HepG2 (cell line): ENCODE measurements around the gene WDR73. TPM values are rescaled to one million over a fixed set of nuclear protein-coding genes. Genes with fewer than 3 reads are reported as not detected.

Experiments used
- BCL6 ChIP-seq: IDR thresholded peaks from 2 replicates; pipeline ENCODE4 v1.6.1; 2016; ENCODE audit warnings: missing genetic modification reagents, missing compliant biosample characterization
- FLYWCH1 ChIP-seq: sonication (generic); formaldehyde crosslinking; IDR thresholded peaks from 2 replicates; pipeline ENCODE4 v1.8.1; 2023; ENCODE audit warnings: mild to moderate bottlenecking, missing genetic modification reagents
- IKZF4 ChIP-seq: sonication (generic); formaldehyde crosslinking; IDR thresholded peaks from 2 replicates; pipeline ENCODE4 v1.5.1; 2020; ENCODE audit warnings: borderline replicate concordance, mild to moderate bottlenecking, low read depth, missing genetic modification reagents; ENCODE audit errors: not compliant biosample characterization
- ZNF33B ChIP-seq: sonication (generic); formaldehyde crosslinking; IDR thresholded peaks from 2 replicates; pipeline ENCODE4 v1.5.1; 2020; ENCODE audit warnings: mild to moderate bottlenecking, missing genetic modification reagents
- ZNF572 ChIP-seq: sonication (generic); formaldehyde crosslinking; IDR thresholded peaks from 2 replicates; pipeline ENCODE4 v1.5.1; 2020; ENCODE audit warnings: mild to moderate bottlenecking, missing genetic modification reagents
- polyA plus RNA-seq, 8 experiments: library from polyadenylated mRNA; depleted of rRNA in 3 of 8; stranded (reverse) in 7 of 8; unstranded in 1 of 8; fragments of >200 nt; fragmentation: Illumina TruSeq in 4 of 8; extraction: Trizol in 4 of 8; gene quantifications; 2 replicates each; pipeline versions ENCODE4 v1.2.1 to v1.2.3, GENCODE V29; 2011 to 2016; ENCODE audit warnings: low read depth in 4 of 8, missing spikeins in 1 of 8, mixed read lengths in 1 of 8; ENCODE audit not compliant: insufficient read depth in 1 of 8
- total RNA-seq, 5 experiments: library from RNA; depleted of rRNA; stranded (reverse); fragments of >200 nt; fragmentation: Illumina TruSeq; extraction: Trizol; gene quantifications; 2 replicates each; pipeline ENCODE4 v1.2.3, GENCODE V29; 2016; ENCODE audit warnings: low read depth in 1 of 5
- TF ChIP-seq, protein P1 (sequence below): IDR thresholded peaks from 2 replicates; pipeline ENCODE4 v1.6.1; 2016; ENCODE audit warnings: missing genetic modification reagents, missing compliant biosample characterization
- TF ChIP-seq, protein P2 (sequence below): sonication (generic); formaldehyde crosslinking; IDR thresholded peaks from 2 replicates; pipeline ENCODE4 v1.8.0; 2022; ENCODE audit warnings: mild to moderate bottlenecking, missing genetic modification reagents, moderate library complexity
- TF ChIP-seq, protein P3 (sequence below): sonication (generic); formaldehyde crosslinking; IDR thresholded peaks from 2 replicates; pipeline ENCODE4 v1.5.0; 2020; ENCODE audit warnings: mild to moderate bottlenecking, missing genetic modification reagents, borderline replicate concordance
- TF ChIP-seq, protein P4 (sequence below): sonication (generic); formaldehyde crosslinking; IDR thresholded peaks from 2 replicates; pipeline ENCODE4 v1.4.0; 2020; ENCODE audit warnings: missing genetic modification reagents

WDR73 gene
- total and polyA plus RNA-seq, 2 of the 13 experiments (the other 11 are each of a cell fraction or from before 2014, with no cell fraction given): 20.0 to 35.5 TPM

DNA sequence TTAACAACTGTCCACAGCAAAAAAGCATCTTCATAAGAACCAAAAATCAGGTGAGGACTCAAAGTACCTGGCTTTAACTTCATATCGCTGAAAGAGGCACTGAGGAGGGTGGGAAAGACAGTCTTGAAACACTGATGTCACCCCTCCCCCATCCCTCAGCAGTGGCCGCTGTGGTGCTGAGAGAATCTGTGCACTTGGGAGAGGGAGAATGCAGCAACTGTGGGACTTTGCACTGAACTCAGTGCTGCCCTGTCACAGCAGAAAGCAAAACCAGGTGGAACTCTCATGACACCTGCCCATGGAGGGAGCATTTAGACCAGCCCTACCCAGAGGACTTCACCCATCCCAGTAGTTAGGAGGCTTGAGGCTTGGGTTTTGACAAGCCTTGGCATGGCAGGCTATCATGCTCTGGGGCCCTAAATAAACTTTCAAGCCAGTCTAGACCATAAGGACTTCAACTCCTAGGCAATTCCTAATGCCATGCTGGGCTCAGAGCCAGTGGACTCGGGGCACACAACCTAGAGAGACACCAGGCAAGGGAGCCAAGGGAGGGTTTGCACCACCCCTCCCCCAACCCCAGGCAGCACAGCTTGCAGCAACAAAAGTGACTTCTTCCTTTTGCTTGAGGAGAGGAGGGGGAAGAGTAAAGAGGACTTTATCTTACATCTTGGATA, 59.3 kb downstream of the WDR73 start (continued):
- TF ChIP-seq ZNF572 (no peak), BCL6 (CRISPR knock-in tag) (0 out of 2 replicates have a peak, but pooled peaks have one; percentile 28), ZNF33B (CRISPR knock-in tag) (no peak), FLYWCH1 (CRISPR knock-in tag) (no peak), IKZF4 (CRISPR knock-in tag) (no peak)
- TF ChIP-seq, protein P1, sequence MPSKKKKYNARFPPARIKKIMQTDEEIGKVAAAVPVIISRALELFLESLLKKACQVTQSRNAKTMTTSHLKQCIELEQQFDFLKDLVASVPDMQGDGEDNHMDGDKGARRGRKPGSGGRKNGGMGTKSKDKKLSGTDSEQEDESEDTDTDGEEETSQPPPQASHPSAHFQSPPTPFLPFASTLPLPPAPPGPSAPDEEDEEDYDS (CRISPR knock-in tag): peak; percentile 41; the same call in 1 of the 2 replicates
- TF ChIP-seq, protein P2, sequence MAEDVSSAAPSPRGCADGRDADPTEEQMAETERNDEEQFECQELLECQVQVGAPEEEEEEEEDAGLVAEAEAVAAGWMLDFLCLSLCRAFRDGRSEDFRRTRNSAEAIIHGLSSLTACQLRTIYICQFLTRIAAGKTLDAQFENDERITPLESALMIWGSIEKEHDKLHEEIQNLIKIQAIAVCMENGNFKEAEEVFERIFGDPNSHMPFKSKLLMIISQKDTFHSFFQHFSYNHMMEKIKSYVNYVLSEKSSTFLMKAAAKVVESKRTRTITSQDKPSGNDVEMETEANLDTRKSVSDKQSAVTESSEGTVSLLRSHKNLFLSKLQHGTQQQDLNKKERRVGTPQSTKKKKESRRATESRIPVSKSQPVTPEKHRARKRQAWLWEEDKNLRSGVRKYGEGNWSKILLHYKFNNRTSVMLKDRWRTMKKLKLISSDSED: no peak
- TF ChIP-seq, protein P3, sequence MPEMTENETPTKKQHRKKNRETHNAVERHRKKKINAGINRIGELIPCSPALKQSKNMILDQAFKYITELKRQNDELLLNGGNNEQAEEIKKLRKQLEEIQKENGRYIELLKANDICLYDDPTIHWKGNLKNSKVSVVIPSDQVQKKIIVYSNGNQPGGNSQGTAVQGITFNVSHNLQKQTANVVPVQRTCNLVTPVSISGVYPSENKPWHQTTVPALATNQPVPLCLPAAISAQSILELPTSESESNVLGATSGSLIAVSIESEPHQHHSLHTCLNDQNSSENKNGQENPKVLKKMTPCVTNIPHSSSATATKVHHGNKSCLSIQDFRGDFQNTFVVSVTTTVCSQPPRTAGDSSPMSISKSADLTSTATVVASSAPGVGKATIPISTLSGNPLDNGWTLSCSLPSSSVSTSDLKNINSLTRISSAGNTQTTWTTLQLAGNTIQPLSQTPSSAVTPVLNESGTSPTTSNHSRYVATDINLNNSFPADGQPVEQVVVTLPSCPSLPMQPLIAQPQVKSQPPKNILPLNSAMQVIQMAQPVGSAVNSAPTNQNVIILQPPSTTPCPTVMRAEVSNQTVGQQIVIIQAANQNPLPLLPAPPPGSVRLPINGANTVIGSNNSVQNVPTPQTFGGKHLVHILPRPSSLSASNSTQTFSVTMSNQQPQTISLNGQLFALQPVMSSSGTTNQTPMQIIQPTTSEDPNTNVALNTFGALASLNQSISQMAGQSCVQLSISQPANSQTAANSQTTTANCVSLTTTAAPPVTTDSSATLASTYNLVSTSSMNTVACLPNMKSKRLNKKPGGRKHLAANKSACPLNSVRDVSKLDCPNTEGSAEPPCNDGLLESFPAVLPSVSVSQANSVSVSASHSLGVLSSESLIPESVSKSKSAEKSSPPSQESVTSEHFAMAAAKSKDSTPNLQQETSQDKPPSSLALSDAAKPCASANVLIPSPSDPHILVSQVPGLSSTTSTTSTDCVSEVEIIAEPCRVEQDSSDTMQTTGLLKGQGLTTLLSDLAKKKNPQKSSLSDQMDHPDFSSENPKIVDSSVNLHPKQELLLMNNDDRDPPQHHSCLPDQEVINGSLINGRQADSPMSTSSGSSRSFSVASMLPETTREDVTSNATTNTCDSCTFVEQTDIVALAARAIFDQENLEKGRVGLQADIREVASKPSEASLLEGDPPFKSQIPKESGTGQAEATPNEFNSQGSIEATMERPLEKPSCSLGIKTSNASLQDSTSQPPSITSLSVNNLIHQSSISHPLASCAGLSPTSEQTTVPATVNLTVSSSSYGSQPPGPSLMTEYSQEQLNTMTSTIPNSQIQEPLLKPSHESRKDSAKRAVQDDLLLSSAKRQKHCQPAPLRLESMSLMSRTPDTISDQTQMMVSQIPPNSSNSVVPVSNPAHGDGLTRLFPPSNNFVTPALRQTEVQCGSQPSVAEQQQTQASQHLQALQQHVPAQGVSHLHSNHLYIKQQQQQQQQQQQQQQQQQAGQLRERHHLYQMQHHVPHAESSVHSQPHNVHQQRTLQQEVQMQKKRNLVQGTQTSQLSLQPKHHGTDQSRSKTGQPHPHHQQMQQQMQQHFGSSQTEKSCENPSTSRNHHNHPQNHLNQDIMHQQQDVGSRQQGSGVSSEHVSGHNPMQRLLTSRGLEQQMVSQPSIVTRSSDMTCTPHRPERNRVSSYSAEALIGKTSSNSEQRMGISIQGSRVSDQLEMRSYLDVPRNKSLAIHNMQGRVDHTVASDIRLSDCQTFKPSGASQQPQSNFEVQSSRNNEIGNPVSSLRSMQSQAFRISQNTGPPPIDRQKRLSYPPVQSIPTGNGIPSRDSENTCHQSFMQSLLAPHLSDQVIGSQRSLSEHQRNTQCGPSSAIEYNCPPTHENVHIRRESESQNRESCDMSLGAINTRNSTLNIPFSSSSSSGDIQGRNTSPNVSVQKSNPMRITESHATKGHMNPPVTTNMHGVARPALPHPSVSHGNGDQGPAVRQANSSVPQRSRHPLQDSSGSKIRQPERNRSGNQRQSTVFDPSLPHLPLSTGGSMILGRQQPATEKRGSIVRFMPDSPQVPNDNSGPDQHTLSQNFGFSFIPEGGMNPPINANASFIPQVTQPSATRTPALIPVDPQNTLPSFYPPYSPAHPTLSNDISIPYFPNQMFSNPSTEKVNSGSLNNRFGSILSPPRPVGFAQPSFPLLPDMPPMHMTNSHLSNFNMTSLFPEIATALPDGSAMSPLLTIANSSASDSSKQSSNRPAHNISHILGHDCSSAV (CRISPR knock-in tag): no peak
- TF ChIP-seq, protein P4, sequence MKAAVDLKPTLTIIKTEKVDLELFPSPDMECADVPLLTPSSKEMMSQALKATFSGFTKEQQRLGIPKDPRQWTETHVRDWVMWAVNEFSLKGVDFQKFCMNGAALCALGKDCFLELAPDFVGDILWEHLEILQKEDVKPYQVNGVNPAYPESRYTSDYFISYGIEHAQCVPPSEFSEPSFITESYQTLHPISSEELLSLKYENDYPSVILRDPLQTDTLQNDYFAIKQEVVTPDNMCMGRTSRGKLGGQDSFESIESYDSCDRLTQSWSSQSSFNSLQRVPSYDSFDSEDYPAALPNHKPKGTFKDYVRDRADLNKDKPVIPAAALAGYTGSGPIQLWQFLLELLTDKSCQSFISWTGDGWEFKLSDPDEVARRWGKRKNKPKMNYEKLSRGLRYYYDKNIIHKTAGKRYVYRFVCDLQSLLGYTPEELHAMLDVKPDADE (CRISPR knock-in tag): no peak
